ENCODE results near the gene ARHGEF10L.
"Not testable (repeated sequence)": the region's sequence is repeated elsewhere in the genome, so short reads cannot be mapped to it uniquely, and the experiment has no call there.

ARHGEF10L gene

GRCh38 chr1:17539477-17540254, at the start of gene ARHGEF10L:
Gene ARHGEF10L, plus strand, starts transcription at chr1:17539698. Its CDS starts 40,898 bp downstream, at chr1:17580596.
- no peak for DNase-seq (ENCODE audit: low read depth)

GRCh38 chr1:17489768-17490417, 49.6 kb upstream of the ARHGEF10L start:
- DNase-seq (ENCODE audit: low read depth) = not testable (repeated sequence)

GRCh38 chr1:17490667-17491066, 48.8 kb upstream of the ARHGEF10L start:
- DNase-seq (ENCODE audit: low read depth) = not testable (repeated sequence)

- DNase-seq (ENCODE audit: low read depth) = peak; percentile 48
Measured at GRCh38 chr1:17494114-17494729, 45.3 kb upstream of the ARHGEF10L start.

- DNase-seq (ENCODE audit: low read depth) = no peak
Measured at GRCh38 chr1:17496419-17496818, 43.1 kb upstream of the ARHGEF10L start.

- no peak for DNase-seq (ENCODE audit: low read depth)
Measured at GRCh38 chr1:17498214-17498613, 41.3 kb upstream of the ARHGEF10L start.

- peak; percentile 21 for DNase-seq (ENCODE audit: low read depth)
Measured at GRCh38 chr1:17502326-17502778, 37.1 kb upstream of the ARHGEF10L start.

- no peak for DNase-seq (ENCODE audit: low read depth)
Measured at GRCh38 chr1:17503146-17503545, 36.4 kb upstream of the ARHGEF10L start.

- not testable (repeated sequence) for DNase-seq (ENCODE audit: low read depth)
Measured at GRCh38 chr1:17507200-17507599, 32.3 kb upstream of the ARHGEF10L start.

GRCh38 chr1:17507915-17508314, 31.6 kb upstream of the ARHGEF10L start:
- no peak for DNase-seq (ENCODE audit: low read depth)

- DNase-seq (ENCODE audit: low read depth) = no peak
Measured at GRCh38 chr1:17509363-17509762, 30.1 kb upstream of the ARHGEF10L start.

- no peak for DNase-seq (ENCODE audit: low read depth)
Measured at GRCh38 chr1:17510138-17510537, 29.4 kb upstream of the ARHGEF10L start.

- DNase-seq (ENCODE audit: low read depth) = no peak
Measured at GRCh38 chr1:17511188-17511587, 28.3 kb upstream of the ARHGEF10L start.

- no peak for DNase-seq (ENCODE audit: low read depth)
Measured at GRCh38 chr1:17513131-17513530, 26.4 kb upstream of the ARHGEF10L start.

- DNase-seq (ENCODE audit: low read depth) = no peak
Measured at GRCh38 chr1:17514776-17515175, 24.7 kb upstream of the ARHGEF10L start.

- DNase-seq (ENCODE audit: low read depth) = no peak
Measured at GRCh38 chr1:17515902-17516301, 23.6 kb upstream of the ARHGEF10L start.

GRCh38 chr1:17516303-17517214, 22.9 kb upstream of the ARHGEF10L start:
- no peak for DNase-seq (ENCODE audit: low read depth)

- DNase-seq (ENCODE audit: low read depth) = no peak
Measured at GRCh38 chr1:17520041-17520440, 19.5 kb upstream of the ARHGEF10L start.

GRCh38 chr1:17520473-17521319, 18.8 kb upstream of the ARHGEF10L start:
- no peak for DNase-seq (ENCODE audit: low read depth)

GRCh38 chr1:17521946-17522612, 17.4 kb upstream of the ARHGEF10L start:
- DNase-seq (ENCODE audit: low read depth) = no peak
